Upper lobe of left lung (tissue), 6 donors: Measurements from ENCODE around the gene SFMBT2. TPM values are rescaled to one million over a fixed set of nuclear protein-coding genes. Genes with fewer than 3 reads are reported as not detected.

Experiments used
- ATAC-seq, 2 donors: fragments of 200-7000 bp; cut with Tn5 transposase; one replicate each; pipeline ENCODE4 v1.9.1; 2022; ENCODE audit warnings: mild to moderate bottlenecking in 2 of 2, moderate library complexity in 2 of 2; ENCODE audit not compliant: low FRiP score in 2 of 2
- DNase-seq, 2 donors: peaks; one replicate each; pipeline ENCODE4 v3.0.0-alpha.2; 2019 to 2020
- H3K27ac ChIP-seq, 4 donors: fragments of 200-600 bp; sonication (generic); one replicate each; pipeline ENCODE4 v1.5.1; 2016 to 2019
- H3K27me3 ChIP-seq, 4 donors: fragments of 200-600 bp; sonication (generic); one replicate each; pipeline ENCODE4 v1.5.1; 2017 to 2019
- H3K36me3 ChIP-seq, 4 donors: fragments of 200-600 bp; sonication (generic); one replicate each; pipeline ENCODE4 v1.5.1; 2016 to 2019
- H3K4me1 ChIP-seq, 4 donors: fragments of 200-600 bp; sonication (generic); one replicate each; pipeline ENCODE4 v1.5.1; 2018 to 2019
- H3K4me3 ChIP-seq, 4 donors: fragments of 200-600 bp; sonication (generic); one replicate each; pipeline ENCODE4 v1.5.1; 2017 to 2019; ENCODE audit warnings: mild to moderate bottlenecking in 2 of 4, moderate library complexity in 1 of 4
- H3K9me3 ChIP-seq, 4 donors: fragments of 200-600 bp; sonication (generic); one replicate each; pipeline ENCODE4 v1.5.1; 2018 to 2019
- CTCF ChIP-seq, 6 experiments: fragments of 450-650 bp in 4 of 6; fragments of 200-600 bp in 2 of 6; sonication (generic) in 2 of 6; IDR thresholded peaks; one replicate each; pipeline ENCODE4 v1.5.1; 2016 to 2019; ENCODE audit warnings: antibody characterized with exemption in 6 of 6
- EP300 ChIP-seq, 4 donors: sonication (generic); formaldehyde crosslinking; IDR thresholded peaks; one replicate each; pipeline ENCODE4 v1.5.1; 2017; ENCODE audit warnings: antibody characterized with exemption in 4 of 4, control low read depth in 2 of 4
- POLR2A ChIP-seq, 4 donors: fragments of 450-650 bp; IDR thresholded peaks; one replicate each; pipeline ENCODE4 v1.5.1; 2016 to 2017; ENCODE audit warnings: antibody characterized with exemption in 4 of 4, mild to moderate bottlenecking in 2 of 4
- POLR2AphosphoS5 ChIP-seq, 2 donors: sonication (generic); formaldehyde crosslinking; IDR thresholded peaks; one replicate each; pipeline ENCODE4 v1.5.1; 2017; ENCODE audit warnings: antibody characterized with exemption in 2 of 2
- WGBS, 2 donors: methylation state at CpG; one replicate each; pipeline ENCODE4 v1.1.5; 2017 to 2018; 5-methylcytosine and 5-hydroxymethylcytosine counted together
- total RNA-seq, 6 donors: library from RNA; depleted of rRNA in 4 of 6; stranded (reverse); fragments of >200 nt in 4 of 6; gene quantifications; one replicate each; pipeline versions ENCODE4 v1.1.0 to v1.2.1, GENCODE V29; 2016 to 2021
- donor health status: DM: no; HTN: no; CAD: no; lungs with moderate emphysema.
- donor health status: DM: no; HTN: yes; CAD: no; lungs with severe emphysema.

Gene SFMBT2
- total RNA-seq, 6 donors from 2014 or later = 6.2 to 14.6 (median 10.2) TPM

- Histone ChIP-seq H3K36me3 (no peaks in the 10 kb centered on the region), H3K4me1 (peaks cover 19 to 67% (median 39%) of the 10 kb centered on the region in 4 donors), H3K4me3 (peak overlapping the region; percentile 11 to 94 (median 76)), H3K27ac (peak overlapping the region in 2 of 4 donors; percentile 79 to 87), H3K27me3 (peaks cover 0 to 24% (median 12%) of the 10 kb centered on the region in 4 donors), H3K9me3 (no peaks in the 10 kb centered on the region)
- ATAC-seq (no peak), DNase-seq (no peak)
- WGBS, 2 donors = 0 to 1% methylated on average over 15 of the region's 15 CpGs
- TF ChIP-seq EP300 (IDR thresholded peaks at IDR 0.05) (no peak), POLR2A (IDR thresholded peaks at IDR 0.05) (no peak), CTCF (IDR thresholded peaks at IDR 0.05) (no peak), POLR2AphosphoS5 (IDR thresholded peaks at IDR 0.05) (no peak)
These were observed 1.1 kb downstream of the SFMBT2 start for GRCh38 chr10:7409732-7410168.

- TF ChIP-seq EP300 (IDR thresholded peaks at IDR 0.05) = no peak
- TF ChIP-seq POLR2AphosphoS5 (IDR thresholded peaks at IDR 0.05) = no peak
- no peak for TF ChIP-seq CTCF (IDR thresholded peaks at IDR 0.05)
- peak in 1 of 4 donors; percentile 21 for TF ChIP-seq POLR2A (IDR thresholded peaks at IDR 0.05)
- H3K9me3 ChIP-seq = no peaks in the 10 kb centered on the region
- H3K36me3 ChIP-seq = no peaks in the 10 kb centered on the region
- DNase-seq (peak; percentile 26 to 68), ATAC-seq (no peak)
- peaks cover 0 to 24% (median 12%) of the 10 kb centered on the region in 4 donors for H3K27me3 ChIP-seq
- H3K27ac ChIP-seq = peak overlapping the region in 2 of 4 donors; percentile 73 to 87
- peak overlapping the region; percentile 11 to 94 (median 76) for H3K4me3 ChIP-seq
- peaks cover 19 to 67% (median 39%) of the 10 kb centered on the region in 4 donors for H3K4me1 ChIP-seq
- 0 to 1% methylated on average over 25 to 28 of the region's 38 CpGs for WGBS, 2 donors
These were observed 1.6 kb downstream of the SFMBT2 start for GRCh38 chr10:7409045-7409731.

- 1 to 2% methylated on average over 37 to 42 of the region's 65 CpGs for WGBS, 2 donors
- TF ChIP-seq POLR2A (IDR thresholded peaks at IDR 0.05) = no peak
- TF ChIP-seq CTCF (IDR thresholded peaks at IDR 0.05) = peak in 5 of 6 experiments; percentile 21 to 73 (median 60)
- Histone ChIP-seq H3K9me3 (no peaks in the 10 kb centered on the region), H3K27me3 (peaks cover 0 to 24% (median 12%) of the 10 kb centered on the region in 4 donors), H3K4me3 (peak overlapping the region; percentile 35 to 94 (median 76)), H3K36me3 (no peaks in the 10 kb centered on the region), H3K4me1 (peaks cover 19 to 67% (median 39%) of the 10 kb centered on the region in 4 donors), H3K27ac (peak overlapping the region; percentile 36 to 87 (median 56))
- DNase-seq = peak; percentile 49 to 92
- peak; percentile 64 for ATAC-seq
These were observed 2.4 kb downstream of the SFMBT2 start for GRCh38 chr10:7408291-7409044.

- ATAC-seq (peak; percentile 19 to 49), DNase-seq (peak; percentile 35 to 85)
- Histone ChIP-seq H3K4me1 (peaks cover 14 to 60% (median 33%) of the 10 kb centered on the region in 4 donors), H3K27me3 (peaks cover 0 to 18% (median 9%) of the 10 kb centered on the region in 4 donors), H3K27ac (peak overlapping the region; percentile 36 to 87 (median 56)), H3K36me3 (no peaks in the 10 kb centered on the region), H3K4me3 (peak overlapping the region; percentile 35 to 94 (median 76)), H3K9me3 (no peaks in the 10 kb centered on the region)
- no peak for TF ChIP-seq CTCF (IDR thresholded peaks at IDR 0.05)
- no peak for TF ChIP-seq POLR2A (IDR thresholded peaks at IDR 0.05)
- TF ChIP-seq POLR2AphosphoS5 (IDR thresholded peaks at IDR 0.05) = no peak
- TF ChIP-seq EP300 (IDR thresholded peaks at IDR 0.05) = no peak
- WGBS, 2 donors = 11 to 16% methylated on average over 21 to 65 of the region's 77 CpGs
These were observed 3.2 kb downstream of the SFMBT2 start for GRCh38 chr10:7407368-7408290.
